DND-41 (cell line): ENCODE measurements around the gene NEURL3.

ENCODE experiments used
- ATAC-seq: fragments of 200-7000 bp; cut with Tn5 transposase; 3 replicates; pipeline ENCODE4 v1.9.1; 2021; ENCODE audit warnings: low read depth; ENCODE audit not compliant: insufficient read depth
- DNase-seq: peaks from one replicate; pipeline ENCODE4 v3.0.0-alpha.2; 2020
- H2AFZ ChIP-seq: 2 replicates; pipeline ENCODE4 v1.6.0; 2012; ENCODE audit warnings: low read depth, low read length
- H3K27ac ChIP-seq: 2 replicates; pipeline ENCODE4 v1.5.1; 2012; ENCODE audit warnings: low read length, inconsistent platforms
- H3K27me3 ChIP-seq: fragments of 200-600 bp; sonication (generic); 2 replicates; pipeline ENCODE4 v1.6.0; 2012; ENCODE audit warnings: low read length, mild to moderate bottlenecking, inconsistent platforms; ENCODE audit not compliant: insufficient read depth, poor library complexity
- H3K36me3 ChIP-seq: 2 replicates; pipeline ENCODE4 v1.5.1; 2012; ENCODE audit warnings: low read length, inconsistent platforms; ENCODE audit not compliant: insufficient read depth
- H3K4me1 ChIP-seq: 2 replicates; pipeline ENCODE4 v1.5.1; 2012; ENCODE audit warnings: mild to moderate bottlenecking, low read length; ENCODE audit not compliant: insufficient read depth
- H3K4me2 ChIP-seq: 2 replicates; pipeline ENCODE4 v1.6.0; 2012; ENCODE audit warnings: mild to moderate bottlenecking, moderate library complexity, low read length, inconsistent platforms; ENCODE audit not compliant: insufficient read depth
- H3K4me3 ChIP-seq, 2 experiments: fragments of 200-600 bp in 1 of 2; shearing (Covaris generic) in 1 of 2; 2 replicates each; pipeline ENCODE4 v1.5.1; 2012 to 2016; ENCODE audit warnings: inconsistent platforms in 2 of 2, low read length in 2 of 2, mild to moderate bottlenecking in 2 of 2, low read depth in 1 of 2, moderate library complexity in 1 of 2
- H3K79me2 ChIP-seq: 2 replicates; pipeline ENCODE4 v1.6.0; 2012; ENCODE audit warnings: low read length, inconsistent platforms; ENCODE audit not compliant: insufficient read depth
- H3K9ac ChIP-seq: 2 replicates; pipeline ENCODE4 v1.6.0; 2012; ENCODE audit warnings: low read depth, mild to moderate bottlenecking, inconsistent platforms, low read length, moderate library complexity
- H3K9me3 ChIP-seq: 2 replicates; pipeline ENCODE4 v1.5.1; 2012; ENCODE audit warnings: low read length, moderate library complexity, mild to moderate bottlenecking, inconsistent platforms; ENCODE audit not compliant: insufficient read depth, severe bottlenecking
- H4K20me1 ChIP-seq: 2 replicates; pipeline ENCODE4 v1.6.0; 2012; ENCODE audit warnings: low read length; ENCODE audit not compliant: insufficient read depth
- CTCF ChIP-seq: IDR thresholded peaks from 2 replicates; pipeline ENCODE4 v1.5.1; 2012; ENCODE audit warnings: borderline replicate concordance, low read length, moderate library complexity, mild to moderate bottlenecking; ENCODE audit not compliant: poor library complexity, severe bottlenecking; ENCODE audit errors: extremely low read depth
- EZH2 ChIP-seq: IDR thresholded peaks from 3 replicates; pipeline ENCODE4 v1.6.1; 2012; ENCODE audit warnings: borderline replicate concordance, low read depth, mild to moderate bottlenecking, moderate library complexity, low read length, inconsistent platforms; ENCODE audit not compliant: severe bottlenecking

The NEURL3 gene

GRCh38 chr2:96493072-96493471, 12.1 kb downstream of the NEURL3 start:
- DNase-seq (no peak), ATAC-seq (no peak)
- no peak for TF ChIP-seq CTCF
- TF ChIP-seq EZH2, result no peak
- H3K27ac ChIP-seq, result no peak overlapping the region
- no peaks in the 10 kb centered on the region for H3K9me3 ChIP-seq
- no peaks in the 10 kb centered on the region for H4K20me1 ChIP-seq
- H3K79me2 ChIP-seq, result no peaks in the 10 kb centered on the region
- H3K4me3 ChIP-seq, result no peak overlapping the region
- H2AFZ ChIP-seq, result no peak overlapping the region
- H3K4me2 ChIP-seq, result no peak overlapping the region
- H3K36me3 ChIP-seq, result no peaks in the 10 kb centered on the region
- no peak overlapping the region for H3K9ac ChIP-seq
- H3K27me3 ChIP-seq, result peaks cover 8% of the 10 kb centered on the region
- H3K4me1 ChIP-seq, result no peaks in the 10 kb centered on the region

- Histone ChIP-seq H3K4me2 (no peak overlapping the region), H3K27me3 (no peaks in the 10 kb centered on the region), H3K9me3 (no peaks in the 10 kb centered on the region), H3K27ac (no peak overlapping the region), H2AFZ (no peak overlapping the region), H3K79me2 (no peaks in the 10 kb centered on the region), H3K9ac (no peak overlapping the region), H3K4me3 (no peak overlapping the region), H3K4me1 (no peaks in the 10 kb centered on the region), H4K20me1 (no peaks in the 10 kb centered on the region), H3K36me3 (no peaks in the 10 kb centered on the region)
- TF ChIP-seq EZH2 (no peak), CTCF (no peak)
- DNase-seq (no peak), ATAC-seq (no peak)
These were observed 13.2 kb downstream of the NEURL3 start for GRCh38 chr2:96491860-96492497.

GRCh38 chr2:96489663-96490062, 15.5 kb downstream of the NEURL3 start:
- Histone ChIP-seq H3K4me1 (peaks cover 11% of the 10 kb centered on the region), H3K4me2 (no peak overlapping the region), H3K36me3 (no peaks in the 10 kb centered on the region), H3K27me3 (no peaks in the 10 kb centered on the region), H2AFZ (no peak overlapping the region), H3K9ac (no peak overlapping the region), H3K79me2 (no peaks in the 10 kb centered on the region), H4K20me1 (no peaks in the 10 kb centered on the region), H3K27ac (no peak overlapping the region), H3K4me3 (no peak overlapping the region), H3K9me3 (no peaks in the 10 kb centered on the region)
- ATAC-seq (no peak), DNase-seq (no peak)
- TF ChIP-seq CTCF (no peak), EZH2 (no peak)
